GM23338 (cell line): ENCODE measurements around the gene INPP4B.

Source experiments
- CREB1 ChIP-seq: fragments of 250-450 bp; sonication (Bioruptor Pico); IDR thresholded peaks from 2 replicates; pipeline ENCODE4 v1.5.0; 2020; ENCODE audit warnings: low read depth, mild to moderate bottlenecking, moderate library complexity
- CTCF ChIP-seq, 2 experiments: fragments of 200-600 bp in 1 of 2; sonication (generic) in 1 of 2; conservative IDR thresholded peaks; 2 replicates each; pipeline versions ENCODE4 v1.5.1 to v1.6.1; 2016 to 2017; ENCODE audit warnings: antibody characterized with exemption in 2 of 2, low read depth in 2 of 2, mild to moderate bottlenecking in 2 of 2, moderate library complexity in 1 of 2
- EZH2 ChIP-seq: fragments of 200-600 bp; sonication (generic); IDR thresholded peaks from one replicate; pipeline ENCODE4 v1.8.0; 2017; ENCODE audit warnings: antibody characterized with exemption, mild to moderate bottlenecking, low read depth; ENCODE audit not compliant: unreplicated experiment
- EZH2phosphoT487 ChIP-seq: fragments of 200-600 bp; sonication (generic); IDR thresholded peaks from one replicate; pipeline ENCODE4 v1.8.1; 2018; ENCODE audit warnings: antibody characterized with exemption; ENCODE audit not compliant: unreplicated experiment
- JUNB ChIP-seq: IDR thresholded peaks from one replicate; pipeline ENCODE4 v1.6.1; 2016; ENCODE audit warnings: antibody characterized with exemption; ENCODE audit not compliant: unreplicated experiment
- NANOG ChIP-seq: IDR thresholded peaks from 2 replicates; pipeline ENCODE4 v1.6.1; 2016; ENCODE audit warnings: antibody characterized with exemption, borderline replicate concordance
- POLR2AphosphoS5 ChIP-seq: IDR thresholded peaks from 2 replicates; pipeline ENCODE4 v1.6.1; 2016; ENCODE audit warnings: antibody characterized with exemption, low read depth
- STAT1 ChIP-seq: IDR thresholded peaks from one replicate; pipeline ENCODE4 v1.6.1; 2016; ENCODE audit warnings: antibody characterized with exemption; ENCODE audit not compliant: unreplicated experiment
- ZNF114 ChIP-seq: fragments of 250-450 bp; sonication (Bioruptor Pico); IDR thresholded peaks from 2 replicates; pipeline ENCODE4 v1.5.0; 2020; ENCODE audit warnings: mild to moderate bottlenecking, moderate library complexity
- ZNF331 ChIP-seq: fragments of 250-450 bp; sonication (Bioruptor Pico); IDR thresholded peaks from 2 replicates; pipeline ENCODE4 v1.5.0; 2020; ENCODE audit warnings: low read depth, mild to moderate bottlenecking, moderate library complexity
- TF ChIP-seq, protein P1 (sequence below): IDR thresholded peaks from one replicate; pipeline ENCODE4 v1.6.1; 2018; ENCODE audit warnings: antibody characterized with exemption; ENCODE audit not compliant: unreplicated experiment
- TF ChIP-seq, protein P2 (sequence below): IDR thresholded peaks from 2 replicates; pipeline ENCODE4 v1.6.1; 2016; ENCODE audit warnings: antibody characterized with exemption
- TF ChIP-seq, protein P3 (sequence below): fragments of 250-450 bp; sonication (Bioruptor Pico); IDR thresholded peaks from 2 replicates; pipeline ENCODE4 v1.5.0; 2020; ENCODE audit warnings: mild to moderate bottlenecking, moderate library complexity

DNA sequence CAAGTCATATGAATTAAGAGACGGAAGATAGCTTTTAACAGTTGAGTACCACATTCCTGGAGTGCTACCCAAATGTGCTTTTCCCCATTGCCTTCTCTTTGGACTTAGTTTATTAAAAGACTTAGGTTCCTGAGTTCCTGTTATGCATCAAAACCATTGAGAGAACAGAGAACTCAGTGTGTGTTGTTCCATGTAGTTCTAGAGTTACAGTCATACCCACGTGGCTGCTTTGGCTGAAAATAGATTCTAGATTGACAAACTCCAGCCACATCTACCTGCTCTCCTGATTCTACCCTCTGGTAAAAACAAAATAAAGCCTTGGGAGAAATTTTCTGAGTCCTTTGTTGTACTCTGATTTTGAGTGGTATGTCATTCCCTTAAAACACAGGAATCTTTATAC is 824.3 kb downstream of the INPP4B start:
- TF ChIP-seq EZH2phosphoT487 (no peak), CTCF (conservative IDR thresholded peaks at IDR 0.05; ENCODE audit: low read depth in 2 of 2) (no peak), POLR2AphosphoS5 (no peak), EZH2 (no peak), JUNB (no peak), ZNF114 (CRISPR knock-in tag) (no peak), CREB1 (no peak), STAT1 (no peak), ZNF331 (CRISPR knock-in tag) (no peak), NANOG (no peak)
- TF ChIP-seq, protein P1, sequence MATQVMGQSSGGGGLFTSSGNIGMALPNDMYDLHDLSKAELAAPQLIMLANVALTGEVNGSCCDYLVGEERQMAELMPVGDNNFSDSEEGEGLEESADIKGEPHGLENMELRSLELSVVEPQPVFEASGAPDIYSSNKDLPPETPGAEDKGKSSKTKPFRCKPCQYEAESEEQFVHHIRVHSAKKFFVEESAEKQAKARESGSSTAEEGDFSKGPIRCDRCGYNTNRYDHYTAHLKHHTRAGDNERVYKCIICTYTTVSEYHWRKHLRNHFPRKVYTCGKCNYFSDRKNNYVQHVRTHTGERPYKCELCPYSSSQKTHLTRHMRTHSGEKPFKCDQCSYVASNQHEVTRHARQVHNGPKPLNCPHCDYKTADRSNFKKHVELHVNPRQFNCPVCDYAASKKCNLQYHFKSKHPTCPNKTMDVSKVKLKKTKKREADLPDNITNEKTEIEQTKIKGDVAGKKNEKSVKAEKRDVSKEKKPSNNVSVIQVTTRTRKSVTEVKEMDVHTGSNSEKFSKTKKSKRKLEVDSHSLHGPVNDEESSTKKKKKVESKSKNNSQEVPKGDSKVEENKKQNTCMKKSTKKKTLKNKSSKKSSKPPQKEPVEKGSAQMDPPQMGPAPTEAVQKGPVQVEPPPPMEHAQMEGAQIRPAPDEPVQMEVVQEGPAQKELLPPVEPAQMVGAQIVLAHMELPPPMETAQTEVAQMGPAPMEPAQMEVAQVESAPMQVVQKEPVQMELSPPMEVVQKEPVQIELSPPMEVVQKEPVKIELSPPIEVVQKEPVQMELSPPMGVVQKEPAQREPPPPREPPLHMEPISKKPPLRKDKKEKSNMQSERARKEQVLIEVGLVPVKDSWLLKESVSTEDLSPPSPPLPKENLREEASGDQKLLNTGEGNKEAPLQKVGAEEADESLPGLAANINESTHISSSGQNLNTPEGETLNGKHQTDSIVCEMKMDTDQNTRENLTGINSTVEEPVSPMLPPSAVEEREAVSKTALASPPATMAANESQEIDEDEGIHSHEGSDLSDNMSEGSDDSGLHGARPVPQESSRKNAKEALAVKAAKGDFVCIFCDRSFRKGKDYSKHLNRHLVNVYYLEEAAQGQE, result no peak
- TF ChIP-seq, protein P2, sequence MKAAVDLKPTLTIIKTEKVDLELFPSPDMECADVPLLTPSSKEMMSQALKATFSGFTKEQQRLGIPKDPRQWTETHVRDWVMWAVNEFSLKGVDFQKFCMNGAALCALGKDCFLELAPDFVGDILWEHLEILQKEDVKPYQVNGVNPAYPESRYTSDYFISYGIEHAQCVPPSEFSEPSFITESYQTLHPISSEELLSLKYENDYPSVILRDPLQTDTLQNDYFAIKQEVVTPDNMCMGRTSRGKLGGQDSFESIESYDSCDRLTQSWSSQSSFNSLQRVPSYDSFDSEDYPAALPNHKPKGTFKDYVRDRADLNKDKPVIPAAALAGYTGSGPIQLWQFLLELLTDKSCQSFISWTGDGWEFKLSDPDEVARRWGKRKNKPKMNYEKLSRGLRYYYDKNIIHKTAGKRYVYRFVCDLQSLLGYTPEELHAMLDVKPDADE, result no peak
- TF ChIP-seq, protein P3, sequence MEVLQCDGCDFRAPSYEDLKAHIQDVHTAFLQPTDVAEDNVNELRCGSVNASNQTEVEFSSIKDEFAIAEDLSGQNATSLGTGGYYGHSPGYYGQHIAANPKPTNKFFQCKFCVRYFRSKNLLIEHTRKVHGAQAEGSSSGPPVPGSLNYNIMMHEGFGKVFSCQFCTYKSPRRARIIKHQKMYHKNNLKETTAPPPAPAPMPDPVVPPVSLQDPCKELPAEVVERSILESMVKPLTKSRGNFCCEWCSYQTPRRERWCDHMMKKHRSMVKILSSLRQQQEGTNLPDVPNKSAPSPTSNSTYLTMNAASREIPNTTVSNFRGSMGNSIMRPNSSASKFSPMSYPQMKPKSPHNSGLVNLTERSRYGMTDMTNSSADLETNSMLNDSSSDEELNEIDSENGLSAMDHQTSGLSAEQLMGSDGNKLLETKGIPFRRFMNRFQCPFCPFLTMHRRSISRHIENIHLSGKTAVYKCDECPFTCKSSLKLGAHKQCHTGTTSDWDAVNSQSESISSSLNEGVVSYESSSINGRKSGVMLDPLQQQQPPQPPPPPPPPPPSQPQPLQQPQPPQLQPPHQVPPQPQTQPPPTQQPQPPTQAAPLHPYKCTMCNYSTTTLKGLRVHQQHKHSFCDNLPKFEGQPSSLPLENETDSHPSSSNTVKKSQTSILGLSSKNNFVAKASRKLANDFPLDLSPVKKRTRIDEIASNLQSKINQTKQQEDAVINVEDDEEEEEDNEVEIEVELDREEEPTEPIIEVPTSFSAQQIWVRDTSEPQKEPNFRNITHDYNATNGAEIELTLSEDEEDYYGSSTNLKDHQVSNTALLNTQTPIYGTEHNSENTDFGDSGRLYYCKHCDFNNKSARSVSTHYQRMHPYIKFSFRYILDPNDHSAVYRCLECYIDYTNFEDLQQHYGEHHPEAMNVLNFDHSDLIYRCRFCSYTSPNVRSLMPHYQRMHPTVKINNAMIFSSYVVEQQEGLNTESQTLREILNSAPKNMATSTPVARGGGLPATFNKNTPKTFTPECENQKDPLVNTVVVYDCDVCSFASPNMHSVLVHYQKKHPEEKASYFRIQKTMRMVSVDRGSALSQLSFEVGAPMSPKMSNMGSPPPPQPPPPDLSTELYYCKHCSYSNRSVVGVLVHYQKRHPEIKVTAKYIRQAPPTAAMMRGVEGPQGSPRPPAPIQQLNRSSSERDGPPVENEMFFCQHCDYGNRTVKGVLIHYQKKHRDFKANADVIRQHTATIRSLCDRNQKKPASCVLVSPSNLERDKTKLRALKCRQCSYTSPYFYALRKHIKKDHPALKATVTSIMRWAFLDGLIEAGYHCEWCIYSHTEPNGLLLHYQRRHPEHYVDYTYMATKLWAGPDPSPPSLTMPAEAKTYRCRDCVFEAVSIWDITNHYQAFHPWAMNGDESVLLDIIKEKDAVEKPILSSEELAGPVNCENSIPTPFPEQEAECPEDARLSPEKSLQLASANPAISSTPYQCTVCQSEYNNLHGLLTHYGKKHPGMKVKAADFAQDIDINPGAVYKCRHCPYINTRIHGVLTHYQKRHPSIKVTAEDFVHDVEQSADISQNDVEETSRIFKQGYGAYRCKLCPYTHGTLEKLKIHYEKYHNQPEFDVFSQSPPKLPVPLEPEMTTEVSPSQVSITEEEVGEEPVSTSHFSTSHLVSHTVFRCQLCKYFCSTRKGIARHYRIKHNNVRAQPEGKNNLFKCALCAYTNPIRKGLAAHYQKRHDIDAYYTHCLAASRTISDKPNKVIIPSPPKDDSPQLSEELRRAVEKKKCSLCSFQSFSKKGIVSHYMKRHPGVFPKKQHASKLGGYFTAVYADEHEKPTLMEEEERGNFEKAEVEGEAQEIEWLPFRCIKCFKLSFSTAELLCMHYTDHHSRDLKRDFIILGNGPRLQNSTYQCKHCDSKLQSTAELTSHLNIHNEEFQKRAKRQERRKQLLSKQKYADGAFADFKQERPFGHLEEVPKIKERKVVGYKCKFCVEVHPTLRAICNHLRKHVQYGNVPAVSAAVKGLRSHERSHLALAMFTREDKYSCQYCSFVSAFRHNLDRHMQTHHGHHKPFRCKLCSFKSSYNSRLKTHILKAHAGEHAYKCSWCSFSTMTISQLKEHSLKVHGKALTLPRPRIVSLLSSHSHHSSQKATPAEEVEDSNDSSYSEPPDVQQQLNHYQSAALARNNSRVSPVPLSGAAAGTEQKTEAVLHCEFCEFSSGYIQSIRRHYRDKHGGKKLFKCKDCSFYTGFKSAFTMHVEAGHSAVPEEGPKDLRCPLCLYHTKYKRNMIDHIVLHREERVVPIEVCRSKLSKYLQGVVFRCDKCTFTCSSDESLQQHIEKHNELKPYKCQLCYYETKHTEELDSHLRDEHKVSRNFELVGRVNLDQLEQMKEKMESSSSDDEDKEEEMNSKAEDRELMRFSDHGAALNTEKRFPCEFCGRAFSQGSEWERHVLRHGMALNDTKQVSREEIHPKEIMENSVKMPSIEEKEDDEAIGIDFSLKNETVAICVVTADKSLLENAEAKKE (CRISPR knock-in tag), result no peak
